GM19438 (cell line): ENCODE results near the gene PLXNB1.
A peak's percentile ranks its signal among the peaks of the same experiment; 100 is the strongest.
"Not testable (repeated sequence)": the region's sequence is repeated elsewhere in the genome, so short reads cannot be mapped to it uniquely, and the experiment has no call there.

Experiments used
- ATAC-seq: cut with Tn5 transposase; IDR thresholded peaks from one replicate; pipeline ENCODE4 v1.9.1; 2021; ENCODE audit warnings: low read depth; ENCODE audit not compliant: unreplicated experiment

PLXNB1 gene, protein sequence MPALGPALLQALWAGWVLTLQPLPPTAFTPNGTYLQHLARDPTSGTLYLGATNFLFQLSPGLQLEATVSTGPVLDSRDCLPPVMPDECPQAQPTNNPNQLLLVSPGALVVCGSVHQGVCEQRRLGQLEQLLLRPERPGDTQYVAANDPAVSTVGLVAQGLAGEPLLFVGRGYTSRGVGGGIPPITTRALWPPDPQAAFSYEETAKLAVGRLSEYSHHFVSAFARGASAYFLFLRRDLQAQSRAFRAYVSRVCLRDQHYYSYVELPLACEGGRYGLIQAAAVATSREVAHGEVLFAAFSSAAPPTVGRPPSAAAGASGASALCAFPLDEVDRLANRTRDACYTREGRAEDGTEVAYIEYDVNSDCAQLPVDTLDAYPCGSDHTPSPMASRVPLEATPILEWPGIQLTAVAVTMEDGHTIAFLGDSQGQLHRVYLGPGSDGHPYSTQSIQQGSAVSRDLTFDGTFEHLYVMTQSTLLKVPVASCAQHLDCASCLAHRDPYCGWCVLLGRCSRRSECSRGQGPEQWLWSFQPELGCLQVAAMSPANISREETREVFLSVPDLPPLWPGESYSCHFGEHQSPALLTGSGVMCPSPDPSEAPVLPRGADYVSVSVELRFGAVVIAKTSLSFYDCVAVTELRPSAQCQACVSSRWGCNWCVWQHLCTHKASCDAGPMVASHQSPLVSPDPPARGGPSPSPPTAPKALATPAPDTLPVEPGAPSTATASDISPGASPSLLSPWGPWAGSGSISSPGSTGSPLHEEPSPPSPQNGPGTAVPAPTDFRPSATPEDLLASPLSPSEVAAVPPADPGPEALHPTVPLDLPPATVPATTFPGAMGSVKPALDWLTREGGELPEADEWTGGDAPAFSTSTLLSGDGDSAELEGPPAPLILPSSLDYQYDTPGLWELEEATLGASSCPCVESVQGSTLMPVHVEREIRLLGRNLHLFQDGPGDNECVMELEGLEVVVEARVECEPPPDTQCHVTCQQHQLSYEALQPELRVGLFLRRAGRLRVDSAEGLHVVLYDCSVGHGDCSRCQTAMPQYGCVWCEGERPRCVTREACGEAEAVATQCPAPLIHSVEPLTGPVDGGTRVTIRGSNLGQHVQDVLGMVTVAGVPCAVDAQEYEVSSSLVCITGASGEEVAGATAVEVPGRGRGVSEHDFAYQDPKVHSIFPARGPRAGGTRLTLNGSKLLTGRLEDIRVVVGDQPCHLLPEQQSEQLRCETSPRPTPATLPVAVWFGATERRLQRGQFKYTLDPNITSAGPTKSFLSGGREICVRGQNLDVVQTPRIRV (N-terminal part only)

DNA sequence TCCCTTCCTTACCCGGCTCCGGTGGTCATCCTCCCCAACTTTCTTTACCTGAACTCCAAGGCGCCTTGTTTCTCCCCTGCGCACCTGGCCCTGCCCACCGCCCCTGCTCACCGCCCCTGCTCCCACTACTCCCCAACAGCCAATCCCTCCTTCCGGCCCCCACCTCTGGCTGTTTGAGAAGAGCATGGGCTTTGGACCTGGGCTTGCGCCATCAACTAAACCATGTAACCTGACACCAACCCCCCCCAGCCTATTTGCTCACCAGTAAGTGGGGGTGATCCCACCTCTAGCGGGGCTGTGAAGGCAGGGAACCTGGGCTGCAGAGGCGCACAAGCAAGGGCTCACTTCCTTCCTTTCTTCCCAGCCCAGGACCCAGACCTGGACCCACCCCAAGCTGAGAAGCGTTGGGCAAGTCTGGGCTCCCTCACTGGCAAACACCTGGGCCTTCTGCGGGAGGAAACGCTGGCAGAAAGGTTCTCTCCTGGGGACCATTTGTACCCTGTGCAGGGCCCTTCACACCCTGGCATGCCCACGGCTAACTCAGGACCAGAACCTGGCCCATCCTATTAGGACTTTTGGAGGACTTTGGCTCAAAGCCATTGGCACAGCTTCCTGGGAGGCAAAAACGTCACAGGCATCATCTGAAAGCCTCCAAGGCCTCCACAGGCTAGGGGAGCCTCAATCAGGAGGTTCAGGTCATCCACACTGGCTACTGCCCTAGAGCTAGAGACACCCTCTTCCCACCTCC is at the start of gene PLXNB1:
Gene PLXNB1, minus strand, starts transcription at position 127 of the 748 bp plus-strand sequence. CDS start 5,475 bp downstream, outside the sequence.
- no peak for ATAC-seq

DNA sequence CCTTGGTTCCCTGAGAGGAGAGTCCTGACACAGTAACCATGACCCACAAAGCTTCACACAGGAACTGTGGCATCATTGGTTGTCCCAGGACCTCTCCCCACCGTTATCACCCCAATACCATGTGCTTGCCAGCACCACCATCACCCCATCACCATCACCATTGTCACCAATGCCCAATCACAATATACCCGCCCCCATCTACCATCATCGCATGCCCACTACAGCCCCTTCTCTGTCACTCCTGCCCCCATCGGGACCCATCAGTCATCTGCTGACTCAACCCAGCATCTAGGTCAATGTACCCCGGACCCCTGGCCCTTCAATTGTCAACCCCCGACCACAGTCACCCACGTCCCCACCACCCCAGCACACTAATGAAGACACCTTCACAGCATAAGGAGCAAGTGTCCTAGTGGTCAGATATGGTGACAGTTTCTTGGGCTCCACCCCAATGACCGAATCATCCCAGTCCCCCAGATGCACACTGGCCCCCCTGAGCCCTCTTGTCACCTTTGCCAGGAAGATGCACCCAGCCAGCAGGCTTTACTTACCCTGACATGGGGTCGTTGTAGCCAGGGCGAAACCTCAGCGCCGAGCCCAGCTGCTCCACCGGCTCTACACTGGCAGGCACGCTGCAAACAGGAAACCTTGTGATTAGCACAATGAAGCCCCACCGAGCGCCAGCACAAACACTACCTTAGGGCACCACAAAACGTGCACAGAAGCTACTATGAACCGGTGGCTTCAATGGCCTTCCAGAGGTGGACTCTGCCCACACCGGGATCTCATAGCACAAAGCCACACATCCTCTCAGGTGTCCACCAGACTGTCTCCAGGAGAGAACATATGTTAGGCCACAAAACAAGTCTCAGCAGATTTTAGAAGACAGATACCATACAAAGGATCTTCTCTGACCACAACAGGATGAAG is 49.0 kb upstream of the PLXNB1 start:
- ATAC-seq, result no peak

DNA sequence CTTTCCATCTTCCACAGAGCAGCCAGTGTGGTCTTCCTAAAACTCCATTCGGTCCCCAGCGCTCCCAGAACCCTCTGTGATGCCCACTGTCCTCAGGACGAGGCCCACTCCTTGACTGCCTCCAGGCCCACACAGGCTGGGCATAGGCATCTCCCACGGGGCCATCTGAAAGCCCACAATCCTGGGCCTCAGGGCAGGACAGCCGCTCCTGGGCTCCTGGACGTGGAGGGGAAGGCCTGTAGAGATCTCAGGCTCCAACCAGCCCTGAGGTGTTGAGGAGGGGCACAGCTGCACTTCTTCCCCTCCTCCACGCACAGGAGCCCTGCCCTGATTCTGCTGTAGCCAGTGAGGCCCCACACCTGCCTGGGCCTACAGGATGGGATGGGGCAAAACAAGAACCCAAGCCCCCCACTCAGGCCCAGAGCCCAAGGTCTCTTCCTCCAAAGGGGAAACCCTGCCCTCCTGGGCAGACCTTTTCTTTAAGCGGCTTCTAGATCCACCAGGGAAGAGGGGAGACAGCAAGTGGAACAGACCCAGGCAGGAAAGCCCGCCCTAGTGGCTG is 48.2 kb upstream of the PLXNB1 start:
- ATAC-seq, result no peak

DNA sequence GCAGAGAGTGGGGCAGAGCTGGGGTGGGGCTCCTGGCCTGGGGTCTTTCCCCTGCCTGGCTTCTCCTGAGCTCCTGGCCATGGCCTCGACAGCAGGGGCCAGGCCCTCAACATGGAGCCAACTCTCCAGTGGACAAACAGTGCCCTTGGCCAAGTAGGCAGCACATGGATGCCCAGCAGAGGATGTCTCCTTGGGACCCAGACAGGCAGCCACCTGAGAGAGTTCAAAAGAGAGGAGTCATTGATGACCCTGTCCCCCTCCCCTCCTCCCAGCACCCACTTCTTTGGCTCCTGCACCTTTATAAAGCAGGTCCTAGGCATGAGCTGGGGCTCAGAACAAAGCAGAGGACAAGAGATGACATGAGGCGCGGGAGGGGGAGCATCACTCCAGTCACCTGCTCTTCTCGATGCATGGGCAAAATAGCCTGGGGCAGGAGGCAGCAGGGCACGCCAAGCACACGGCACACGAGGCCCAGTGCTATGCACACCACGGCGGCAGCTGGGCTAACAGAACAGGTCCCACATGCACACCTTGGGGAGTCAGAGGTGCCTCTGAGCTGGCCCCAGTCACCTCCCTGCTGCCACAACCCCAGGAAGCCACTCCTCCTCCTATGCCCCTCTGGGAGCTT is 46.7 kb upstream of the PLXNB1 start:
- ATAC-seq, result no peak

DNA sequence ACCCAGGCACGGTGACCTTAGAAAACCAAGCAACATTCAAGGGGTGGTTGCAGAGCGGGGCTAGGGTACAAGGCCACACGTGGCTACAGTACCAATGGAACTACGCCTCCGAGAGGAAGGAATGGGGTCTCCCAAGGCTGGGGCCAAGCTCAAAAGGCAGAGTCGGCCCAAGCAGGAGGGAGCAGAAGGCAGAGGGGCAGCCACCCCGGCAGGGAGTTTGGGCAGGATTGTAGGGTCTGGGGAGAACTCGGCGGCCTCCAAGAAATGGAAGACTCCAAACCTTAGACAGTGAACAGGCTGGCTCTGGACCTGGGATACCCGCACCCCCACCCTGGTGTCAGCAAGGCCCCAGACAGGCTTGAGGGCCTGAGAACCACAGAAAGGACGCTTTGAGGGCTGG is 45.3 kb upstream of the PLXNB1 start:
- ATAC-seq, result no peak

DNA sequence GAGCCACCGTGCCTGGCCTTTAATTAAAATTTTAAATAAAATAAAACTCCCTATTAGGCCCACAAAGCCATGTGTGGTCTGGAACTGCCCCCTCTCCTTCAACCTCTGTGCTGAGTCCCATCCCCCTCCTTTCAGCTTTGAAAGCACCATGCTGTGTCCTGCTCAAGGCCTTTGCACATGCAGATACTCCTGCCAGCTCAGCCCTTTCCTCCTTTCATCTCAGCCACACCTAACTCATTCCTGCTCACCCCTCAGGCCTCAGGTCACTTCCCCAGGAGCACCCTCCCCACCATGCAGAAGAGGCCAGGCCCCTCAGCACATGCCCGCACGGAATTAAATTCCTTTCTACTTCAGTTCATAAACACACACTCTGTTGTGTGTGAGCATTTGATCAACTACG is 44.7 kb upstream of the PLXNB1 start:
- ATAC-seq, result no peak

DNA sequence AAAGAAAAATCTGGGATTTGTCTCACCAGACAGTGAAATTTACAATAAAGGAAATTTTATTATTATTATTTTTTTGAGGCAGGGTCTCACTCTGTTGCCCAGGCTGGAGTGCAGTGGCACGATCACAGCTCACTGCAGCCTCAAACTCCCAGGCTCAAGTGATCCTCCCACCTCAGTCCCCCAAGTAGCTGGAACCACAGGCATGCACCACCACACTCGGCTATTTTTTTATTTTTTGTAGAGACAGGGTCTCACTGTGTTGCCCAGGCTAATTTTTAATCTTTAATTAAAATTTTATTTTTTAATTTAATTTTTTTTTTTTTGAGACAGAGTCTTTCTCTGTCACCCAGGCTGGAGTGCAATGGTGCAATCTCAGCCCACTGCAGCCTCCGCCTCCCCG is 44.1 kb upstream of the PLXNB1 start:
- ATAC-seq, result not testable (repeated sequence)

DNA sequence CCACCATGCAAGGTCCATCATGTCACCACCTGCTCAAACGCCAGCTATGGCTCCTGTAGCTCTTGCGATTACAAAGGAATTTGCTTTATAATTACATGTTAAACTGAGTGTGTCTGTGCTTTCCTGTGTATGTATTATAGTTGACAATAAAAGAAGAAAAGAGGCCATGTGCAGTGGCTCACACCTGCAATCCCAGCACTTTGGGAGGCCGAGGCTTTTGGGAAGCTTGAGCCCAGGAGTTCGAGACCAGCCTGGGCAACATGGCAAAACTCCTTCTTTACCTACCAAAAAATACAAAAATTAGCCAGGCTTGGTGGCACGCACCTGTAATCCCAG is 43.7 kb upstream of the PLXNB1 start:
- ATAC-seq, result no peak

DNA sequence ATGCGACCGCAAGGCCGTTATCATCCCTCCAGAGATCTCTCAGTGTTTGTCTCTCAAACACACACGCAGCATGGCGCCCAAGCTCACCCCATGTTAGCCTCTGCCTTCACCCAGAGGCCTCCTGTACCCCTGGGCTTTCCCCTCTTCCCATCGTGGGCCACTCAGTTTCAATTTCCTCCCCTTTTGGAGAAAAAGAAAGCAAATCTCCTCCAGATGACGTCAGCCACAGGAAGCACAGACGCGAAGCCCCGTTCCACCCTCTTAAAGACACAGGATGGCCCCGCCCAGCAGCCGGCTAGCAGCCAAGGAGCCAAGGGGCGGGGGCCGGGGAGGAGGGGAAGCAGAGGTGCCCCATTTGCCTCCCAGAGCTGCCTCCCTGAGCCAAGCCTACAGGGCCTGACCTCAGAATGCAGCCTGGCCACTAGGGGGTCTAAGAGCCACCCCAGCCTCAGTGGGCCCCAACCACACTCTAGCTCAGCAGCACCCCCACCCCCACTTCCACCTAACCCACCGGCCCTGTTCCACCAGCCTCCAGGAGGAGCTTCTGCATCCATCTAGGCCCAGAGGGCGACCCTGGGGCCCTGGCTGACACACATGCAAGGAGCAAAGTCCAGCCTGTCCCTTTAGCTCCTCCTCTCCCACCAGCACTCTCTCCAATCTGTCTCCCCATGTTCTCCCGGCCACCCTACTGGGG is 43.2 kb upstream of the PLXNB1 start:
- peak; percentile 87 for ATAC-seq

DNA sequence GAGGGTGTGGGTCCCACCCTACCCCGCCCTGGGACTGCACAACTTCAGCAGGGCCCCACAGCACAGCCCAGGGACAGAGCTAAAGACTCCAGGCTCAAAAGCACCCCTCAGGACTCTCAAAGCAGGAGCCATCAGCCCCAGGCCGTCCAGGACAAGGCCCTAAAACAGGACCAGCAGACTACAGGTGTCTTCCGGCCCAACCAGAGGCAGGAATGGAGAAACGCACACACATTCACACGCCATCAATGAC is 42.7 kb upstream of the PLXNB1 start:
- peak; percentile 14 for ATAC-seq

DNA sequence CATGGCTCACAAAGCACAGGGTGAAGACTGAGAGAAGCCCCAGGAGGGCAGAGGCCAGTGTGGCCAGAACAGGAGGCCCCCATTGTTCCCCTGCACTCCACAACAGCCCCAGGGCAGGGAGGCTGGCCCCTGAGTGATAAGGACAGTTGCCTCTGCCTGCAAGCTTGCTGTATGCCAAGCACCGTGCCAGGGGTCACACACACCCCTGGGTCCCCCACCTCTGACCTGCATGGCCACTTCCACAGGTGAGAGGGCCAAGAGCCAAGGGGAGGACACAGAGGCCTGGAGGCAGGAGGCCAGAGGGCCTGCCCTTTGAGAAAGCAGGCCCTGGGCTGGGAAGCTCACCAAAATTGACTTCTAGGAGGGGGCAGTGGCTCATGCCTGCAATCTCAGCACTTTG is 40.4 kb upstream of the PLXNB1 start:
- ATAC-seq, result no peak

DNA sequence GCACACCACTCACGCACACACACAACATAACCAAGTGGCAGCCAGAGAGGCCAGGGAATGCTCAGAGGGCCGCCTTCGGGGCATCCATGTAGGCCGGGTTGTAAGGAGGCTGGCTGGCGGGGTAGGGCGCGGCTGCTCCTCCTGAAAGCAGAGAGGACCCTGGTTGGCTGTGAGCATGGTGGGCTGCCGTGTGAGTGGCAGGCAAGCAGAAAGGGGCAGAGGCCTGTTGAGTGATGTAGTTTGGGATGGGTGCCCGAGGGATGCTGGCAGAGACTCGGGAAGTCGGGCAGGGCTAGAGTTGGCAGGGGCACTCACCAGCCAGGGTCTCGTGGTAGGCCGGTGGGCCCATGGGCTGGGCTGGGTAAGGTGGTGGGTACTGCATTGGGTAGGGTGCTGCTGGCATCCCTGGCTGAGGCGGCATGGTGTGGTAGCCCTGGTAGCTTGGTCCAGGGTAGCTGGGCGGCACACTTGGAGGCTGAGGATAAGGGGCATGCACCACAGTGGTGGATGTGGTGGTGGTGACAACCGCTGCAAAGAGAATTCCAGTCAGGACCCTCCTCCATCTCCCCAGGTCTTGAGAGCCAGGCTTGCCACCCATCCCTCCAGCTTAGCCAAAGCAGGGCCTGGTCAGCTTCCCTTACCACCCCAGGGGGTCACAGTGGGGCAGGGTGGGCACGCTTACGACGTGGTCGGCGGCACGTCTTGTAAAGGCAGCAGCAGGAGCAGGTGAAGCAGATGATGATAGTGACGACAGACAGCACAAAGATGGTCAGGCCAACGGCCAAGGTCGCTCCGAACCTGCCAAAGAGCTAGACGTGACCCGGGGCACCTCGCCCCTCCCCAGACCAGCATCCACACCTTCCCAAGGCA is 39.4 kb upstream of the PLXNB1 start:
- no peak for ATAC-seq

DNA sequence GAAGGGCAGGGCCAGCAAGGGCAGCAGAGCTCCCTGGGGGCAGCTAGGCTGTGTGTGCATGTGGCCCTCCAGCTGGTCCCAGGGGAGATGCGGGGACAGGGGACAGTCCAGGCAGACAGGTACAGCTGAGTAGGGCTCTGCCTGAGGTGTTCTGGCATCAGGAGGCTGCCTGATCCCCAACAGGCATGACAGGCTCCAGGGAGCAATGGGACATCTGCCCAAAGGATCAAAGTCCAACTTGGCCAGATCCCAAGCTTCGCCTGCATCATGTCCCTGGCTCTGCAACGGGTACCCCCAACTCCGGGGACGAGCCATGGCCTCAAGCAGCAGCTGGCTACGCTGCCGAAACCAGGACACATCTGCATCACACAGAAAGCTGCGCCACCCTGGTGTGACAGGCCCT is 38.4 kb upstream of the PLXNB1 start:
- no peak for ATAC-seq

DNA sequence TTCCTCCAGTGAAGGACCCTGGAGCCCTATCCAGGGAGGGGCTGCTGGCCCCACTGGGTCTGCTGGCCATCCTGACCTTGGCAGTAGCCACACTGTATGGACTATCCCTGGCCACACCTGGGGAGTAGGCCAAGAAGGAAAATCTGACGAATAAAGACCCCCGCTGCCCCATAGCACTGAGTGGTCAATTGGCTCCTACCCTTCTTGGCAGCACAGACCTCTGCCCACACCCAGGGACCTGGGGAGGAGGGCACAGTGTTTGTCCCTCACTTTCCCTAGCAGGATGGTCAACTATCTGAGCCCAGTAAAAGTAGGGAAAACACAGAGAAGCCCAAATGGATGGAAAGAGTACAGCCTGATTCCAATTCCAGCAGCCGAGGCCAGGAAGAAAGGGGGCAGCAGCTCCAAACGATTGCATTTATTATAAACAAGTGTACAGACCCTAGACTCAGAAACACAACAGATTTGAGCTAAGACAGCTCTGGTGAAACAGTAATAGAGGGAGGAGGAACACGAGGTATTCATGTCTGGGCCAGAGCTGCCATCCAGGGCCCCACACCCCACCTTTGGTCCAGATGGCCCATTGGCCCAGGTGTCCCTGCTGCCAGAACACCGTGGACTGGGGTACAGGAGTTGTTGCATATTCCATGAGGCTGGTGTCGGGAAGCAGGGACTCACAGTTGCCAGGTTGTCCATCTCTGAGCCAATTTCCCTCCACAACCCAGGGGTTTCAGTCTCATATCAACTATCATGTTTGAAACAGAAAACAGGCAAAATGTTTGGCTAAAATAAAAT is 37.8 kb upstream of the PLXNB1 start:
- no peak for ATAC-seq

DNA sequence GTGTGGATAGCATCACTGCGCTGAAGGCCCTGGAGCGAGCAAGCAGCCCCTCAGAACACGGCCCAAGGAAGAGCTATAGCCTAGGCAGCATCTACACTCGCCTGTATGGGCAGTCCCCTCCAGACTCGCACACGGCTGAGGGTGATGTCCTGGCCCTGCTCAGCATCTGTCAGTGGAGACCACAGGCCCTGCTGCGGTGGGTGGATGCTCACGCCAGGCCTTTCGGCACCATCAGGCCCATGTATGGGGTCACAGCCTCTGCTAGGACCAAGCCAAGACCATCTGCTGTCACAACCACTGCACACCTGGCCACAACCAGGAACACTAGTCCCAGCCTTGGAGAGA is 37.2 kb upstream of the PLXNB1 start:
- no peak for ATAC-seq

DNA sequence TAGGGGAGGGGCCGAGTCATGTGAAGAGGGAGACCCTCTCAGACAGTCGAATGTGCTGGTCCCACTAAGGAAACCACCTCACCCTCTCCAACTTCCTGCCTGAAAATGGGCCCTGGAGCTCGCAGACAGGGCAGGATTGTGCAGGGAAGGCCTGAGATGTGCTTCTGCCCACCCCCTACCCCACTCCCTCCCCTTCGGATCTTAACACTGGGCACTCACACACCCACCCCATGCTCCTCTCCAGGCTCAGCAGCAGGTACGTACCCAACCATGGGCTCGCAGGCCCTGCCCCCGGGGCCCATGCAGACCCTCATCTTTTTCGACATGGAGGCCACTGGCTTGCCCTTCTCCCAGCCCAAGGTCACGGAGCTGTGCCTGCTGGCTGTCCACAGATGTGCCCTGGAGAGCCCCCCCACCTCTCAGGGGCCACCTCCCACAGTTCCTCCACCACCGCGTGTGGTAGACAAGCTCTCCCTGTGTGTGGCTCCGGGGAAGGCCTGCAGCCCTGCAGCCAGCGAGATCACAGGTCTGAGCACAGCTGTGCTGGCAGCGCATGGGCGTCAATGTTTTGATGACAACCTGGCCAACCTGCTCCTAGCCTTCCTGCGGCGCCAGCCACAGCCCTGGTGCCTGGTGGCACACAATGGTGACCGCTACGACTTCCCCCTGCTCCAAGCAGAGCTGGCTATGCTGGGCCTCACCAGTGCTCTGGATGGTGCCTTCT is 36.7 kb upstream of the PLXNB1 start:
- ATAC-seq, result no peak
